SKM-1 treated with dmso at 0.1 percent for 144 hours (cell line): ENCODE results near the gene POMGNT1.

Experiments
- DNase-seq: peaks from one replicate; lab custom pipeline; 2025; ENCODE audit not compliant: unreplicated experiment; lab: John Stamatoyannopoulos, UW

The POMGNT1 gene

DNA sequence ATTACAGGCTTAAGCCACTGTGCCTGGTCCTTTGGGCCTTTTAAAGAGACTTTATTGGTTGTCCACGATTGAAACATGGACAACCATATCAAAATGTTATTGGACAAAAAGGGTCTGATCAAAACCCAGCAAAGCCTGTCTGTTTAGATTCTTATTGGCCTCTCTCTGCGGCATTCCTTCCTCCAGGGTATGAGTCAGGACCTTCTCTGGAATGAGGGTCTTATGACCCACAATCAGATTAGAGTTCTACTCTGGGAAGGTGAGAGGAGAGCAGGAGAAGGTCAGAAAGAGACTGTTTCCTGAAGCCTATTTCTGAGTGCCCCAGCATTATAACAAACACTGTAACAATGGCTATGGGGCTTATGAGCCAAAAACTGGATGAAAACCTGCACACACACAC, 12.8 kb upstream of the POMGNT1 start:
- DNase-seq, result no peak

DNA sequence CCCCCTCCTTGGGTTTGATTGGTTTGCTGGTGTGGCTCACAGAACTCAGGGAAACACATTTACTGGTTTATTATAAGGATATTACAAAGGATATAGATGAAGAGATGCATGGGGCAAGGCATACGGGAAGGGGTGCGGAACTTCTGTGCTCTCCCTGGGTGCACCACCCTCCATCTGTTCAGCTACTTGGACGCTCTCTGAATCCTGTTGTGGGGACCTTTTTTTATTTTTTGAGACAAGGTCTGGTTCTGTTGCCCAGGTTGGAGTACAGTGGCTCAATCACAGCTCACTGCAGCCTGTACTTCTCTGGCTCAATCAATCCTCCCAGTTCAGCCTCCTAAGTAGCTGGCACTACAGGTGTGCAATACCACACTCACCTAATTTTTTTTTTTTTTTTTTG, 12.3 kb upstream of the POMGNT1 start:
- no peak for DNase-seq

DNA sequence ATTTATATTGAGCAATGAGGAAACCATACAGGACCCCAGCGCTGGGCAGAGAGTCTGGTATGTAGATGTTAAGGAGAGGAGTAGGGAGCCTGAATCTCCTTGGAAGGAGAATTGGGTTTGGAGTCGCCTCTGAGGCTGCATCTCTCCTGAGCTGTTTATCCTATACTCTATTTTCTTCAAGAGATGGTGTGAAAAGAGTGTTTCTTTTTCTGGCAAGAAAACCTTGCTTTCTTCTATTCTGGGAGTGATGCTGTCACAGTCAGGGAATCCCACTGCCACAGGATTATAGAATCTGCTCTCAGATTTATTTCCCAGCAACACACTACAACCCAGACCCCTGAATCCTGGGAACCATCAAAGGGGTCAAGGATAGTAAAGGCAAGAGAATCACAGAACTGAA, 8.2 kb upstream of the POMGNT1 start:
- no peak for DNase-seq

DNA sequence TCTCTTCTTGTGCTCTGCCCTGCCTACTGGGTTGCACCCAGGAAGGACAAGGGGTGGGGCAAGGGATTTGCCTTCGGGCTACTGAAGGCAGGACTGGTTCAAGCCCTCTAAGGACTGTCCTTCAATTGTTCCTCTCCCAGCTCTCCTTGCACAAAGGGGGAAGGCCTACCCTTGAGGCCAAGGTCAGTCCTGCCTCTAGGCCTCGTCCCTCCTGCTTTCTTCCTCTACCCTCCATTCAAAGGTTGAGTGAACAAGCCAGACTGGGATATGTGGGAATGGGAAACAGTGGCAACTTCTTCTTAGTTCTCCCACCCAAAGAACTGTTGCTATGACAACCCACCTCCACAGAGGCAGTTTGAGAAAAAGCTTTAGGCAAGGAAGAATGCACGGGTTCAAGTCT, 7.6 kb upstream of the POMGNT1 start:
- DNase-seq, result no peak

- no peak for DNase-seq
Observed at GRCh38 chr1:46205141-46205540, 6.9 kb upstream of the POMGNT1 start.

GRCh38 chr1:46204406-46204742, 6.1 kb upstream of the POMGNT1 start:
- DNase-seq, result no peak

DNA sequence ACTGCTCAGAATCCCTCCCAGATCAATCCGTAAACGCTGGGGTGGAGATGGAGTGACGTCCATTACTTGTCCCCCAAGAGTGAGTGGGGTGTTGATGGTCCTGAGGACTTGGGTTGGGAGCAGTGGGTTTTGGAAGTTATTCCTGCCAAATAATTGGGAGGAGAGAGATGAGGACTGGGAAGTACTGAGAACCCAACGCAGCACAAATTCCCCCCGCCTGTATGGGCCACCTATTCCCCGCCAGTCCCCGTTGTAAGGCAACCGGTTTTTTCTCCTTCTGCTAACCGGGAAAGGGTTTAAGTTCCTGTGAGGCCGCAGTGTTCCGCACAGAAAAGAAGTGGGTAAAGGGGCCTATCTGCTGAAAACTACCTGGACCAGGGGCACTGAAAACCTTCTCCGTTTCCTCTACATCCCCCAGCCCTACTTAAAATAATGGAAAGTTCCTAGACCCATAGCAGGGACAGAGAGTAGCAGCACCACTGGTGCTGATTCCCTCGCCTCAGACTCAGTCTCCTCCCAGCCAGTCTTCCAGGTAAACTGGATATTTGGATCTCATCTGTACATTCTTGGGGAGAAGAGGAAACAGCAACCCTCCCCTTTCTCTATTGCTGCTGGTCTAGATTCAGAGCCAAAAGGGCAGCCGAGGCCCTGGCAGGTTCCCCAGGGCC, 5.6 kb upstream of the POMGNT1 start:
- DNase-seq, result no peak

DNA sequence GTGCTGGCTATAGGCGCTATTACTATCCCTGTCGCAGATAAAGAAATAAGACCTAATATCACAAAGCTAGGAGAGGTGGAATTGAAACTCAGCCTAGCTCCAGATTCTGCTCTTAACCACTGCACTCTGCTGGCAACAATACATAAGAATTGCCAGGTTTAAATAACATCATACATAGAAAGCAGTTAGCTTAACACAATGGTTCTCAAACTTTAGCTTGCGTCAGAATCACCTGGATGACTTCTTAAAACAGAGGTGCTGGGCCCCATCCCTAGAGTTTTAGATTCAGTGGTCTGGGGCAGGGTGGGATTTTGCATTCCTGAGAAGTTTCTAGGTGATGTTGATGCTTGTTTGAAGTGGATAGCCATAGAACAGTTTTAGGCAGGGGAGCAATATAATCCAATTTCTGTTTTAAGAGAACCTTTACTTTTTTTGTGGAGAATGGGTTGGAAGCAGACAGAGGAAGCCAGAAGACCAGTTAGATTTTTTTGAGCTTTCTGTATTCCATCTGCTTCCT, 1.1 kb upstream of the POMGNT1 start:
- no peak for DNase-seq

GRCh38 chr1:46197560-46197963, 672 bp downstream of the POMGNT1 start:
- DNase-seq, result no peak

GRCh38 chr1:46196609-46197008, 1.6 kb downstream of the POMGNT1 start:
- no peak for DNase-seq

GRCh38 chr1:46194641-46195193, 3.5 kb downstream of the POMGNT1 start:
- DNase-seq, result peak; percentile 32

DNA sequence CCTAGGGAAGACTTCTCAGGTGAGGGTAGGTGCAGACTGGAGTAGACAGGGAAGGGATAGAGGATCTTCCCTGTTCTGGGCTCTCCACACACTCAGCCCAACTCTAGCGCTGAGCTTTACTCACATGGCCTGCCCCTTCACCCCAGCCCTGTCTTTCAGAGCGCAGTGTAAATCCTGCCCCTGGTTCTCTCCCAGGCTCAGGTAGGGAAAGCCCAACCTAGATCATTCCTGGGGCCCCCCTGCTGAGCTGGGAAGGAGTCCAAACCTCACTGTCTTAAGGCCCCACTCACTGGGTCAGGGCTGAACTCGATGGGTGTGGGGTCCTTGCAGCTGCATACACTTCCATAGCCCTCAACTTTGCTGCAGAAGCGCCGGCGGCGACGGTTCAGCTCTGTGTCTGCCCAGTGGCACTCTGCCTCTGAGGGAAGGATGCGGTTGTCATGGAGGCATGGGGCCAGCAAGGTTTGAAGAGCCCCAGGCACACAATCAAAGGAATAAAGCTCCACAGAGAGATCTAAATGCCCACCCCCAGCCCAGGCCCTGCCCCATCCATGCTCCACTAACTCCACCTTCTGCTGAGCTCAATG, 4.2 kb downstream of the POMGNT1 start:
- no peak for DNase-seq

GRCh38 chr1:46193285-46193684, 4.9 kb downstream of the POMGNT1 start:
- DNase-seq, result no peak

GRCh38 chr1:46192171-46192570, 6.1 kb downstream of the POMGNT1 start:
- DNase-seq, result no peak

DNA sequence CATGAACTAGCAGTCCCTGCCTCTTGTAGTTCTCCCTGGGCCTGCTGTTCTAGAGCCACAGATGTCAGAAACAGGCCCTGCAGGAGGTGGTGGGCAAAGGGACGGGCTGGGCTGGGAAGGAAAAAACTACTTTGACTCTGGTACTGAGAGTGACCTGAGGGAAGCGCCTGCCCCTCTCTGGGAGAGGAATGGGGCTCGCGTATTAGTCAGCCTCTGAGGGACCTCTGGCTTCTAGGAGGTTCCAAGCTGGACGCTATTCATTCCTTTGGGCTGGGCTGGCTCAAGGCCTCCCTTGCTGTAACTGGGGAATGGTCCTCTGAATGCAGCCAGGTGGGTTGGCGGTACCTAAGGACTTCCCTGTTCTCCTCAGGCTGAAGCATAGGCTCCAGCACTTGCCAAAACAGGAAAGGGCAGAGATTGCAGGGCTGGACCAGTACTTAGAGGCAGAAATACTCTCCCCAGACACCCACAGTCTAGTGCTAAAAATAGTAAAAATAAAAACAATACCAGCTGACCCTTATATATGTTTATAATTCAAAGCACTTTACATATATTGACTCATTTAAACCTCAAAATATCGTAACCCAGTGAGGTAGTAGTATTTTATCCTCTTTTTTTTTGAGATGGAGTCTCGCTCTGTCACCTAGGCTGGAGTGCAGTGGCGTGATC, 7.1 kb downstream of the POMGNT1 start:
- no peak for DNase-seq

DNA sequence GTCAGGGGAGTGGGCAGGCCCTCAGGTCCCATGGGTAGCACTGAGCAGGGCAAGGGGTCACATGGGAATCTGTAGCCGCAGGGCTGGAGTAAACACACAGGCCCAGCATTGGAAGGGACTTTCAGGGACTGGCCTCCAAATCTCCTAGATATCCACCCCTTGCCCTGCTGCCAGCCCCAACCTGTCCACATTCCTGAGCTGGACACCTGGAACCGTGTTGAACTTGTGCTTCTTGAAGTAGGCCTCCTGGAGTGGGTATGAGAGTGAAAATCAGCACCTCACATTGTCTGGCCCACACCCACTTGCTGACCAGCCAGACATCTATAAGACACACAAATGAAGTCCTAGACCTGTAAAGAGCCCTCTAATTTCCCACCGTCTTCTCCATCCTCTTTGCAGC, 7.7 kb downstream of the POMGNT1 start:
- DNase-seq, result no peak

GRCh38 chr1:46188295-46189030, 9.8 kb downstream of the POMGNT1 start:
- no peak for DNase-seq

DNA sequence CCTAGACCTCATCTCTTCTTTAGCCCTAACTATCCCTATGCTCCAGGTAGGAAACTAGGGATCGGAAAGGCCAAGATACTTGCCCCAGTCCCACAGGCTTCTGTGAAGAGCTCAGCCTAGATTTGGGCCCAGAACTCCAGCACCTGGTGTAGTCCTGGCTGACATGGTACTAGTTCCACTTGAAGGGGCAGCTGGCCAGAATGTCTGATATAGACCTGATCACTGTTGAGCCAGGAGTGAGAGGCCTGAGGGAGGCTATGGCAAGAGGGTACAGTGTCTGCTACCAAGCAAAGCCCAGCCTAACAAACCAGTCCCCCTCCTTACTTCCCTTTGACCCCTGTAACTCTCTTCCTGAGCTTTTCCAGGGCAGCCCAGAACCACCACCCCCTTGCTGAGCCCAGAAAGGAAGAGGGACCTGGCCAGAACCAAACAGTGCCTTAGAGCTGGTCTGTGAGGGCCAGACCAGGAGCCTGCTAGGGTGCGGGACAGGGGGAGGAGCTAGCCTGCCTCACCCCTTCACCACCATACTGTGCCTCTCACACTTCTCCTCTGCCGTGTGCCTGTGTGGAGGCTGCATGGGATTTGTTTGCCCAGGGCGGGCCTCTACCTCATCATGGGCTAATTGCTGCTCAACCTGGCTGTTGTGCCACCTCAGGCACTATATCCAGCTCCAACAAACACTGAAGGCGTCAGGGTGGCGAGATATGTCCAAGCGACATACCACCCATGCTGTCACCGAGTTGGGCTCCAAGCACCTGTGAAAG, 10.9 kb downstream of the POMGNT1 start:
- DNase-seq, result no peak

DNA sequence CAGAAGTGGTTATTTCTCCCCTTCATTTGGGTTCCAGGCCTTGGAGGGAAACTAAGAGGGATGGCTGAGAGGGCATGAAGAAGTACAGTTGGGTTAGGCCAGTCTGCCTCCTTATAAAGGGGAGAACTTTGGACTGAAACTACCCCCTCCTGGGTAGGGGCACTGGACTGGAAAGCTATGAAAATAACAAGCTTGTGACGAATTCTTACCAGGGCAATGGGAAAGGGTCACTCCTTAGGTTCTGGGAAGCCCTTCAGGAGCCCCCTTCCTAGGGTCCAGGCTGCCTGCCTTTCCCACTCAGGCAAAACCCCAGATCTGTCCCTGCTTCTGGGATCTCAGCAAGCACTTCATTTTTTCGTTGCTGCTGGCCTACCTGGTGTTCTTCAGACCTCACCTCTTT, 12.2 kb downstream of the POMGNT1 start:
- no peak for DNase-seq

DNA sequence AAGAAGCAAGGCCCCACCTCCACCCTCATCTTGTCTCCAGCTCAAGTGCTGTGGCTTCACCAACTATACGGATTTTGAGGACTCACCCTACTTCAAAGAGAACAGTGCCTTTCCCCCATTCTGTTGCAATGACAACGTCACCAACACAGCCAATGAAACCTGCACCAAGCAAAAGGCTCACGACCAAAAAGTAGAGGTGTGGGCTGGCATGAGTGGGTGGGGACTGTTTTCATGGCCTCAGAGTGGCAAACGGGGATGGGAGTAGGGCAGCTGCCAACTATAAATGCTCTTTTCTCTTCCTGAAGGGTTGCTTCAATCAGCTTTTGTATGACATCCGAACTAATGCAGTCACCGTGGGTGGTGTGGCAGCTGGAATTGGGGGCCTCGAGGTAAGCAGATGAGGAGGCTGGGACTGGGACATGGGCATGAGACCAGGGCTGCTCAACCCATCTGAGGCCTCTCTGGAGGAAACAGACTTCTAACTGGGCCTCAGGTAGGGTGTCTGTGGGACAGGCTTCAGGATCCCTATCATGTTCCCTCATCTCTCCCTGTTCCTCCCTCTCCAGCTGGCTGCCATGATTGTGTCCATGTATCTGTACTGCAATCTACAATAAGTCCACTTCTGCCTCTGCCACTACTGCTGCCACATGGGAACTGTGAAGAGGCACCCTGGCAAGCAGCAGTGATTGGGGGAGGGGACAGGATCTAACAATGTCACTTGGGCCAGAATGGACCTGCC, 13.1 kb downstream of the POMGNT1 start:
- no peak for DNase-seq
